CD4-positive, alpha-beta T cell (primary cell): ENCODE measurements around the gene ZNF385D. TPM values are rescaled to one million over a fixed set of nuclear protein-coding genes. Genes with fewer than 3 reads are reported as not detected.

Experiments
- ATAC-seq: fragments of 200-7000 bp; cut with Tn5 transposase; one replicate; pipeline ENCODE4 v1.10.0; 2022; ENCODE audit warnings: mild to moderate bottlenecking; ENCODE audit not compliant: poor library complexity
- CTCF ChIA-PET: fragments of 350-600 bp; sonication (Branson Sonifier 250); formaldehyde crosslinking; loops from one replicate; lab custom pipeline; 2021; ENCODE audit warnings: antibody characterized with exemption, inconsistent platforms; lab: Charles Lee
- POLR2A ChIA-PET: fragments of 350-600 bp; sonication (Branson Sonifier 250); formaldehyde crosslinking; loops from one replicate; lab custom pipeline; 2021; ENCODE audit warnings: antibody characterized with exemption, inconsistent platforms; lab: Charles Lee
- DNase-seq, 14 experiments: peaks; one replicate each; pipeline ENCODE4 v3.0.0-alpha.2; 2013 to 2020; ENCODE audit warnings: mixed read lengths in 2 of 14
- H3K27ac ChIP-seq, 2 donors: one replicate each; pipeline versions ENCODE4 v1.5.1 to v1.7.0; 2013; ENCODE audit warnings: low read length in 2 of 2, low read depth in 1 of 2, mild to moderate bottlenecking in 1 of 2
- H3K27me3 ChIP-seq, 2 experiments: 1 replicate in 1 of 2; 2 replicates in 1 of 2; pipeline versions ENCODE4 v1.6.1 to v1.7.0; 2013; ENCODE audit warnings: low read length in 2 of 2, control low read depth in 1 of 2, mild to moderate bottlenecking in 1 of 2, moderate library complexity in 1 of 2; ENCODE audit not compliant: insufficient read depth in 2 of 2, control insufficient read depth in 1 of 2
- H3K36me3 ChIP-seq: one replicate; pipeline ENCODE4 v1.6.1; 2013; ENCODE audit warnings: low read length, control low read depth; ENCODE audit not compliant: insufficient read depth
- H3K4me1 ChIP-seq: one replicate; pipeline ENCODE4 v1.6.1; 2013; ENCODE audit warnings: low read length, control low read depth; ENCODE audit not compliant: insufficient read depth
- H3K4me3 ChIP-seq: one replicate; pipeline ENCODE4 v1.5.1; 2013; ENCODE audit warnings: mild to moderate bottlenecking, low read length, moderate library complexity
- H3K9me3 ChIP-seq, 2 experiments: 1 replicate in 1 of 2; 2 replicates in 1 of 2; pipeline versions ENCODE4 v1.6.1 to v1.7.0; 2013; ENCODE audit warnings: low read length in 2 of 2, mild to moderate bottlenecking in 2 of 2, control low read depth in 1 of 2, moderate library complexity in 1 of 2; ENCODE audit not compliant: control insufficient read depth in 1 of 2, insufficient read depth in 1 of 2
- H3K27ac Mint-ChIP-seq: one replicate; pipeline ENCODE4 v1.8.0; 2020; ENCODE audit warnings: mixed read lengths
- H3K27me3 Mint-ChIP-seq: one replicate; pipeline ENCODE4 v1.8.0; 2021; ENCODE audit warnings: mixed read lengths
- H3K36me3 Mint-ChIP-seq: one replicate; pipeline ENCODE4 v1.8.0; 2021; ENCODE audit warnings: low read depth, mixed read lengths
- H3K4me1 Mint-ChIP-seq: one replicate; pipeline ENCODE4 v1.8.0; 2021; ENCODE audit warnings: low read depth, mixed read lengths
- H3K4me3 Mint-ChIP-seq: one replicate; pipeline ENCODE4 v1.8.0; 2020; ENCODE audit warnings: mild to moderate bottlenecking, mixed read lengths
- H3K9me3 Mint-ChIP-seq: one replicate; pipeline ENCODE4 v1.8.0; 2020; ENCODE audit warnings: mixed read lengths
- intact Hi-C, 2 experiments: fragments of 100-400 bp; cut with DNase I in 1 of 2; cut with micrococcal nuclease in 1 of 2; formaldehyde crosslinking; loops; one replicate each; pipeline versions ENCODE4 v1.15.1 to v1.9.0; 2023 to 2025; cut with DNase I, micrococcal nuclease
- total RNA-seq, 174 experiments: library from RNA in 2 of 174; stranded (reverse) in 2 of 174; gene quantifications; one replicate each; pipeline ENCODE4 v1.2.3 and lab custom pipeline; 2021 to 2026
- TF ChIP-seq, protein P1 (sequence below): fragments of 200-600 bp; IDR thresholded peaks from one replicate; pipeline ENCODE4 v1.8.0; 2022; ENCODE audit warnings: antibody characterized with exemption, mild to moderate bottlenecking

ZNF385D gene
- total RNA-seq, 2 experiments from 2014 or later = not detected

DNA sequence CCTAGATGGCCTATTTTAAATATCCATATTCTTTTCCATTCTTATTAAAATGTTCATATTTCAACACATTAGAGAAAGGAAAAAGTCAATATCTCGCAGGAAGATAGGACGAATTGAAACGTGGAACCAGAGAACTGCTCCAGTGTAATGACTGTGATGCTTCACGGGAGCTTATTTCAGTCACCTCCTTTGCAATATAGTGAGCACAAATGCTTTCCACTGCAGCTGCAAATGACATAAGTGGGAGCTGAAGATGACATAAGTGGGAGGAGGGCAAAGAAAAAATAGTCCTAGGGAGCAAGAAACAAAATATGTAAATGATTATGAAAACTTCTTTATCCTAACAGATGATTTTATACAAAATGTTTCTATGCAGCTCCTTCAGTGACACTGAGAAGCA is 324.1 kb downstream of the ZNF385D start:
- peaks cover under 1% of the 10 kb centered on the region for H3K9me3 Mint-ChIP-seq
- H3K4me1 Mint-ChIP-seq = no peaks in the 10 kb centered on the region
- no peaks in the 10 kb centered on the region for H3K36me3 ChIP-seq
- POLR2A ChIA-PET = no interaction called here
- no peak overlapping the region for H3K27ac ChIP-seq
- intact Hi-C loops = no loop called here
- no peaks in the 10 kb centered on the region for H3K27me3 ChIP-seq
- no peak overlapping the region for H3K4me3 Mint-ChIP-seq
- H3K27ac Mint-ChIP-seq = no peak overlapping the region
- DNase-seq (no peak), ATAC-seq (no peak)
- H3K4me1 ChIP-seq = no peaks in the 10 kb centered on the region
- no peaks in the 10 kb centered on the region for H3K27me3 Mint-ChIP-seq
- TF ChIP-seq, protein P1, sequence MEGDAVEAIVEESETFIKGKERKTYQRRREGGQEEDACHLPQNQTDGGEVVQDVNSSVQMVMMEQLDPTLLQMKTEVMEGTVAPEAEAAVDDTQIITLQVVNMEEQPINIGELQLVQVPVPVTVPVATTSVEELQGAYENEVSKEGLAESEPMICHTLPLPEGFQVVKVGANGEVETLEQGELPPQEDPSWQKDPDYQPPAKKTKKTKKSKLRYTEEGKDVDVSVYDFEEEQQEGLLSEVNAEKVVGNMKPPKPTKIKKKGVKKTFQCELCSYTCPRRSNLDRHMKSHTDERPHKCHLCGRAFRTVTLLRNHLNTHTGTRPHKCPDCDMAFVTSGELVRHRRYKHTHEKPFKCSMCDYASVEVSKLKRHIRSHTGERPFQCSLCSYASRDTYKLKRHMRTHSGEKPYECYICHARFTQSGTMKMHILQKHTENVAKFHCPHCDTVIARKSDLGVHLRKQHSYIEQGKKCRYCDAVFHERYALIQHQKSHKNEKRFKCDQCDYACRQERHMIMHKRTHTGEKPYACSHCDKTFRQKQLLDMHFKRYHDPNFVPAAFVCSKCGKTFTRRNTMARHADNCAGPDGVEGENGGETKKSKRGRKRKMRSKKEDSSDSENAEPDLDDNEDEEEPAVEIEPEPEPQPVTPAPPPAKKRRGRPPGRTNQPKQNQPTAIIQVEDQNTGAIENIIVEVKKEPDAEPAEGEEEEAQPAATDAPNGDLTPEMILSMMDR = no peak
- CTCF ChIA-PET = no interaction called here
- H3K4me3 ChIP-seq = no peak overlapping the region
- H3K9me3 ChIP-seq = no peaks in the 10 kb centered on the region
- no peaks in the 10 kb centered on the region for H3K36me3 Mint-ChIP-seq

DNA sequence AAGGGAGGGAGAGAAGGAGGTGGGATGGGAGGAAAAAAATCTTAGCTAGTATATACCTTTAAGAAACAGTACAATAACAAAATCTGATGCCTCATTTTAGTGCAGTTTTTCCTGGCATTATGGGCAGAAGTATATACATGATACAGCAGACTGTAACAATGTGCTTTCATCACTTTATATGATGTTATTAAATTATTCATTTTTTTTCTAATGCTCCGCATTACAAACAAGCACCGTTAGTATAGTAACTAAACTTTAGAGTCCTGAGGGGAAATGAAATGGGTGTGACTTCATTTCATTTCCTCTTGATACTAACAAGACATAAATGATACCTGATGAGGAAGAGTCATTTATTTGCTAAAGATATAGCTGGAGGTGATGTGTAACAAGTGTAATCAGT is 325.3 kb downstream of the ZNF385D start:
- no peaks in the 10 kb centered on the region for H3K4me1 ChIP-seq
- ATAC-seq (no peak), DNase-seq (no peak)
- no peak overlapping the region for H3K27ac ChIP-seq
- Mint-ChIP-seq H3K27me3 (no peaks in the 10 kb centered on the region), H3K4me1 (no peaks in the 10 kb centered on the region), H3K9me3 (peaks cover 2% of the 10 kb centered on the region), H3K36me3 (no peaks in the 10 kb centered on the region), H3K27ac (no peak overlapping the region), H3K4me3 (no peak overlapping the region)
- ChIA-PET POLR2A (no interaction called here), CTCF (no interaction called here)
- no peaks in the 10 kb centered on the region for H3K9me3 ChIP-seq
- intact Hi-C loops = no loop called here
- TF ChIP-seq, protein P1 = no peak
- H3K4me3 ChIP-seq = no peak overlapping the region
- H3K27me3 ChIP-seq = no peaks in the 10 kb centered on the region
- H3K36me3 ChIP-seq = no peaks in the 10 kb centered on the region

DNA sequence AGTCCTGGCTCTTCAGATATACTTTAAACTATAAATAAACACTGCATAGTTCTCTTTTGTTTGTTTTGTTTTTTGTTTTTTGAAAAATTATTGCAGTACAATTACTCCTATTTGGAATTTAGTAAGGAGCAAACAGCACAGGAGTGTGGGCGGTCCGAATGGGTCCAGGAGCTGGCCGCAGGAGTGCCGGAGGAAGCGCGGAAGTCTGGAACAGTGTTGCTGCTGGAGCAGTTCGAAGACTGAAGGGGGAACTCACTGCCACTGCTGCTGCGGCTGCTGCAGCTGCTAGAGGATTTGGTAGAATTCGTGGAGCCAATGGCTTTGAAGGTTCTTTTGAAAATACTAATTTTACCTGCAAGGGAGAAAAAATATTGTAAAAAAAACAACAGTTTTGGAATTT is 329.9 kb downstream of the ZNF385D start:
- H3K4me3 Mint-ChIP-seq = no peak overlapping the region
- ATAC-seq = no peak
- H3K4me3 ChIP-seq = no peak overlapping the region
- ChIA-PET CTCF (no interaction called here), POLR2A (no interaction called here)
- intact Hi-C loops = no loop called here
- no peaks in the 10 kb centered on the region for H3K4me1 ChIP-seq
- H3K27me3 ChIP-seq = no peaks in the 10 kb centered on the region
- peaks cover 8% of the 10 kb centered on the region for H3K9me3 Mint-ChIP-seq
- H3K27me3 Mint-ChIP-seq = no peaks in the 10 kb centered on the region
- no peaks in the 10 kb centered on the region for H3K9me3 ChIP-seq
- H3K36me3 ChIP-seq = no peaks in the 10 kb centered on the region
- no peak overlapping the region for H3K27ac ChIP-seq
- TF ChIP-seq, protein P1 = no peak
- DNase-seq = no peak
- no peaks in the 10 kb centered on the region for H3K4me1 Mint-ChIP-seq
- no peaks in the 10 kb centered on the region for H3K36me3 Mint-ChIP-seq
- no peak overlapping the region for H3K27ac Mint-ChIP-seq
